Eye (tissue), 1 donor: ENCODE data around the gene SRGN.
"Not testable (repeated sequence)": the region's sequence is repeated elsewhere in the genome, so short reads cannot be mapped to it uniquely, and the experiment has no call there.

ENCODE experiments used
- DNase-seq: peaks from one replicate; pipeline ENCODE4 v3.0.0-alpha.2; 2015

SRGN gene, protein sequence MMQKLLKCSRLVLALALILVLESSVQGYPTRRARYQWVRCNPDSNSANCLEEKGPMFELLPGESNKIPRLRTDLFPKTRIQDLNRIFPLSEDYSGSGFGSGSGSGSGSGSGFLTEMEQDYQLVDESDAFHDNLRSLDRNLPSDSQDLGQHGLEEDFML

DNA sequence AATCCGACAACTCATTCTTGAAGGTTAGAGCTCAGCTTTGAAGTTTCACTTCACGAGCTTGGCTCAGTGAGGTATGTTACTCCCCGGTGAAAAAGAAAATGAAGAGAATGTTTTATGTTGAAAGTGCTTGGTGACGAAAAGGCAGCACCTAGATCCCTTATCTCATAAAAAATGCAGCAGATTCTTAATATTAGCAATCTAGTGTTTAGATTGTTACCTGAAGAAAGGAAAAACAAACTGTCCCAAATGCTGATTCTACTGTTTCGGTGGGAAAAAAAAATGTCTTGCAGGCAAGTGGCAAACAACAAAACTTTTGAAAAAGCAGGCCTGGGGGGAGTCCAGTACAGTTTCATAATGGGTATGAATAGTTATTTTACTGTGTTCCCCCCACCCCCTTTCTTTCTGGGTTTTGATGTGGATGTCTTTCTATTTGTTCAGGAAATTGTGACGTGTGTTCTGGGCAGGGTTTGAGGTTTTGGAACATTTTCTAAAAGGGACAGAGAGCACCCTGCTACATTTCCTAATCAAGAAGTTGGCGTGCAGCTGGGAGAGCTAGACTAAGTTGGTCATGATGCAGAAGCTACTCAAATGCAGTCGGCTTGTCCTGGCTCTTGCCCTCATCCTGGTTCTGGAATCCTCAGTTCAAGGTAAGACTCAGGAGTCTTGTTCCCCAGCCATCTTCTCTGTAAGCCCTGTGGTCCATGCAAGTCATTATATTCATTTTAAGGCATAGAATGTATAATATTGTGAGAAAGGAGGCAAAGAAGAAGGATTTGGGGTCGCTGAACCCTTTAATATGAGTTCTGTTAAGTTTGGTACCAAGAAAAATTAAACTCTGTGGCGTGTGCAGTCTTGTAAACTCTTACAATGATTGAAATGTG is at the start of gene SRGN:
Gene SRGN, plus strand, starts transcription at position 514 of the 881 bp plus-strand sequence. Its CDS starts 55 bp downstream, at position 569.
- no peak for DNase-seq

DNA sequence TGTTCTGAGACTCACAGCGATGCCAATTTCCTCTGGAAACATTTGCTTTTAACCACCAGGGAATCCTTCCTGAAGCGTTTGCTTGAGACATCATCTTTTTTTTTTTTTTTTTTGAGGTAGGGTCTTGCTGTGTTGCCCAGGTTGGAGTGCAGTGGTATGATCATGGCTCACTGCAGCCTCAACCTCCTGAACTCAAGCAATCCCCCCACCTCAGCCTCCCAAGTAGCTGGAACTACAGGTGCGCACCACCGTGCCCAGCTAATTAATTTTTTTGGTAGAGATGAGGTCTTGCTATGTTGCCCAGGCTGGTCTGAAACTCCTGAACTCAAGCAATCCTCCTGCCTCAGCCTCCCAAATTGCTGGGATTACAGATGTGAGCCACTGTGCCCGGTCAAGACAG is 47.0 kb upstream of the SRGN start:
- not testable (repeated sequence) for DNase-seq

DNA sequence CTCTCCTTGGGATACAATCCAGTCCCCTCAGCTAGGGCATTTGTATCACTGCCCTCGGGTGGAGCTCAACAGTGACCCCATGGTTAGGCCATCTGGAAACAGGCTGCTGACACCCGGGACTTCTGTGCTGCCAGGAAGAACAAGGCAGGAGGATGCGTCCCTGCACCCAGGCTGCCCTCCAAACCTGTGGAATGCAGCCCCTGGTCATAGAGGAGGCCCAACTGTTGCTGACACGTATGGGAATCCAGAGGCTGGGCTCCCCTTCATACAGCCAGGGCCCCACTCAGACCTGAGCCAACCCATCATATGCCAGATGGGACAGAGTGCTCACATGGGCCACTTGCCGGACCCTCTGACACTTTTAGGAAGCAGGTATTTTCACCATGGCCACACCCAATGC is 45.5 kb upstream of the SRGN start:
- no peak for DNase-seq

DNA sequence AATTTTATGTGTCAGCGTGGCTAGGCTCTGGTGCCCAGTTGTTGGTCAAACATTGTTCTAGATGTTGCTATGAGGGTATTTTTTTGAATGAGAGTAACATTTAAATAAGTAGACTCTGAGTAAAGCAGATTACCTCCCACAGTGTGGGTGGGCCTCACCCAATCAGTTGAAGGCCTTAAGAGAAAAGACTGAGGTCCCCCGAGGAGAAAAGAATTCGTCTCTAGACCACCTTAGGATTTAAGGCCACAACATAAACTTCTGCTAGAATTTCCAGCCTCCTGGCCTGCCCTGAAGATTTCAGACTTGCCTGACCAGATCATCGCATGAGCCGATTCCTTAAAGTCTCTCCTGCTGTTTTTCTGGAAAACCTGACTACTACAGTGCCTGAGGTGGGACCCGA is 45.1 kb upstream of the SRGN start:
- DNase-seq = no peak

- DNase-seq = no peak
Measured at GRCh38 chr10:69043931-69044531, 43.9 kb upstream of the SRGN start.

DNA sequence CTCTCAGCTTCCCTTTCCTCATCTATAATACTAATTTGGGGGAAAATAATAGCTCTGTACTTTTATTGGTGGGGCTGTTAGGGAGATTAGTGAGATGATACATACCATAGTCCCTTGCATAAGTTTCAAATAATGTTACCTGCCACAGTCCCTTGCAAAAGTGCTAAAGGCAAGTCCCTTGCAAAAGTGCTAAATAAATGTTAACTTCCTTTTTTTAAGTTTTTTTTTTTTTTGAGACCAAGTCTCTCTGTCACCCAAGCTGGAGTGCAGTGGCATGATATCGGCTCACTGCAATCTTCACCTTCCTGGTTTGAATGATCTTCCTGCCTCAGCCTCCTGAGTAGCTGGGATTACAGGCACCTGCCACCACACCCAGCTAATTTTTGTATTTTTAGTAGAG is 43.4 kb upstream of the SRGN start:
- DNase-seq = no peak

DNA sequence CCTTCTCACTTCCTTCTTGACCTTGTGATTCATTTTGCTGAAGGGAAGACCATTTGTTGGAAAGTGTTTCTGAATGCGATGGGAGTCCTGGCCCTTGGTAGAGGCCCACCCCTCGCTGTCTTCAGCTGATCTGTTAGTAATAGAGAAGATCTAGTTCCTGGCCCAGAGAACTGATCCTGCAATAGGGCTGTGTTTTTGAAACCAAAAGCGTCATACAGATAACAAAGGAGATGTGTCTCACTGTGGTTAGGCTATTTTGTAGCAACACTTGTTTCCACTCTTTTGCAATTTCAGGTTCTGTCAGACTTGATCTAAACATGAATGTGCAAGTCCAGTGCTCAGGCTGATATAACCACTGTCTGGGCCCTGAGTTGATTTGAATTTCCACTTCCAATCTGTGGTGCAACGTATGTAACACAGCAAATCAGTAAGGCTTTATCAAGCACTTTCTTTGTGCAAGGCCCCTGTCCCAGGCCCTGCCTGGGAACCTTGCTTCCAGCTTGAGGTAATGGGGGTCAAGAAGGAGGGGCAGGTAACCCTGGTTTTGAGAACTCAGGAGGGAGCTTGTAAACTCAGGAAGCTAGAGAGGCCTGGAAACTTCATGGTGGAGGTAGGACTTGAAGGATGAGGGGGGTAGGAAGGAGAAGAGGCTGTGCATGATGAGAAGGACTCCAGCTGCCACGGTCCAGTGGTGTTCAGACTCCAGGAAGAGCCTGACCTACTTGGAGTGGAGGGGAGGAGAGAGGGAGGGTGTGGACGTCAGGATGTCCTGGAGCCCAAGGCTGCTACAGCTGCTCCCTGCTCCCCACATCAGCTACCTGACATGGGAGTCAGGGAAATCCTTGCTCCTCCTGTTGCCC is 42.2 kb upstream of the SRGN start:
- DNase-seq = no peak

DNA sequence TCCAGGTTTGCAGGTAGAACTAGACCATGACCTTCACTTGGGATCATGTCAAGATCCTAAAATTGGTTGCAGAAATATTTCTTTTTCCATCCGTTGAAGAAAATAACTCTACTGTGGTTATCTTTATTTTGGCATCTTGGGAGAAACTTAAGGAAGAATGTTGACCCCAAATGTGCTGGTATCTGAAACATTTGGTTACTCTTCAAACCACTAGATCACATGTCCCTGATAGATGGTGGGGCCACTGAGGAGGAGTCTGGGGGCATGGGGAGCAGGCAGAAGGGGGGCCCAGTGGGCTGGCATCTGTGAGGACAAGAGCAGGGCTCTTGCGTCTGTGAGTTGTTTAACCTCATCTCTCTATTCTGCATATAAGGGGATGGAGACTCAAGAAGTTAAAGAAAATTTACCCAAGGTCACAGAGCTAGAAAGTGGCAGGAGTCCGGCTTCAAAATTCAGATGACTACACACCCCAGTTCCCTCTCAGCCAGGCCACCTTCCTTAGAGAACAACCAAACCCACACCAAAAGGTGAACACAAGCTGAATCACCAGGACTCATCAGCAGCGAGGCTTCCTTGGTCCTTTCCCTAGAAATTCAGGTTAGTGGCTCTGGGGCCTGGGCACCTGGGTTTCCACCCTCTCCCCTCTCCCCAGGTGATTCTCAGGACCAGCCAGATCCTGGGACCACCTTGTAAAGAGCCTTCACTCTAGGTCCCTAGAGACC is 40.6 kb upstream of the SRGN start:
- DNase-seq = no peak

- DNase-seq = no peak
Measured at GRCh38 chr10:69048103-69048502, 39.8 kb upstream of the SRGN start.

DNA sequence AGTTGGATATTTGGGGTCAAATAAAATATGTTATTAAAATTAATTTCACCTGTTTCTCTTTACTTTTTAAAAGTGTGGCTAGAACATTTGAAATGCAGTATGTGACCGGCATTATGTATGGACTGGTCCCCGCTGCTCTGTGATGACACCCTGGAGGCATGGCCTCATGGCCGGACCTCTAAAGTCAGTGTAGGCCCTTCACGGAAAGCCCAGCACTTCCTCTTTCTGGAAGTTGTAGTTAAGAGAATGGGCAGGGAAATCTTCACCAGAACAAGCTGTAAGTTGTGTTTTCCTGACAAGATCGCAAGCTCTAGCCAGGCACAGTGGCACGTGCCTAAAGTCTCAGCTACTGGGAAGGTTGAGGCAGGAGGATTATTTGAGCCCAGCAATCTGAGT is 38.3 kb upstream of the SRGN start:
- no peak for DNase-seq

DNA sequence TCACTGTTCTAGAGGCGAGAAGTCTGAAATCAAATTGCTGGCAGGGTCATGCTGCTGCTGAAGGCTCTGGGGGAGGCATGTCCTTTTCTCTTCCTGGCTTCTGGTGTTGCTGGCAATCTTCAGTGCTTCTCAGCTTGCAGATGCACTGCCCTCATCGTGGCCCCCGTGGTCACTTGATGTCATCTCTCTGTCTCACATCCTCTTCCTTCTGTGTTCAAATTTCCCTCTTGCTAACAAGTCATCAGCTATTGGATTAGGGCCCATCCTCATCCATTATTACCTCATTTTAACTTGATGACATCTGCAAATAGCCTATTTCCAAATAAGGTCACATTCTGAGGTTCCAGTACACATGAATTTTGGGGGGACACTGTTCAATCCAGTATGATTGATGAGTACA is 36.6 kb upstream of the SRGN start:
- DNase-seq = no peak

- no peak for DNase-seq
Measured at GRCh38 chr10:69051710-69052487, 36.0 kb upstream of the SRGN start.

GRCh38 chr10:69052736-69053135 is 35.2 kb upstream of the SRGN start:
- no peak for DNase-seq

GRCh38 chr10:69055241-69055640 is 32.7 kb upstream of the SRGN start:
- no peak for DNase-seq

DNA sequence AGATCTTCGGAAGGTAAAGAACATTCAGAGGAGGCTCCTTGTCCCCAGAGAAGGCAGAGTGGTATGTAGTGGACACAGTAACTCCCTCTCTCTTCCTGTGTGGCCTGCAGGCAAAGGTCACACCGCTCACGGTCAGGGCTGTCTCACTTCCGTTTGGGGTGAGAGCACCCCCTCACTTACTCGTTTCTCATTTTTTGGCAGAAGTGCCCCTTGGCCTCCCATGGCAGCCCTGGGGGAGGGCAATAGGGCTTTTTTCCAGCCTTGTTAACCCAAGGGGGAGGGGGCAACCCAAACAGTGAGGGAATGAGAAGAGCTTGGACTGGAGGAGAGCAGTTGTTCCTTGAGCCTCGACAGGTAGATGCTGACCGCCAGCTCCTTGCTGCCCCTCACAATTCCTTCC is 31.8 kb upstream of the SRGN start:
- DNase-seq = no peak

DNA sequence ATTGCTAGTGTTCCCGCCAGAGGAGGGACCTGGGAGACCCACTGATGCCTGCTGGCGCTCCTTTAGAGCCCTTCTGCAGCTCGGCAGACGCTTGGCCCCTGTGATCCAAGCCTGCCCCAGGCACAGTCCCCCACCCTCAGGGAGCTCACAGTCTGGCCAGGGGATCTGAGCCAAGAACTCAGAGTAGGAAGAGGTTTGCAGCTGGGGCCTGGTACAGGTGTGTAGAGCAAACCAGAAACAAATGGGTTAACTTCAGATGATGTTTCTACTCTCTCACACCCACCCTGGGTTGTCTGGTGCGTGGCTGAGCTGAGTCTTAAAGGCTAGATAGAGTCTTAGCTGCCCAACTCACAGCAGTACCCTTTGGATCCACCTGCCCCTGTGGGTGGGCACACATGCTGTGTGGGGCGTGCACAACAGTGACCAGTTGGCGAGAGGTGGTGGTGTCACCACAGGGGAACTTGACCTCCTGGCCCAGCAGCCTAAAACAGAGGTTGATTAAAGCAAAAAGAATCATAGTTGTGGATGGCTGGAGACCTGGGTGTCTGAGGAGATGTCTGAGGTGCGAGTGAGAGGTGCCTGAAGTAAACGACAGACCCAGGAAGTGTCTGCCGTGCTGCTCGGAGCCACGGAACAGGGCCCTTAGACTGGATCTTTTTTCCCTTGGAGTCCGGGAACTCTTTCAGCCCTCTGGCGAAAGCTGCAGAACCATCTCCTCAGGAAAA is 31.2 kb upstream of the SRGN start:
- DNase-seq = no peak

- no peak for DNase-seq
Measured at GRCh38 chr10:69057261-69057950, 30.5 kb upstream of the SRGN start.

DNA sequence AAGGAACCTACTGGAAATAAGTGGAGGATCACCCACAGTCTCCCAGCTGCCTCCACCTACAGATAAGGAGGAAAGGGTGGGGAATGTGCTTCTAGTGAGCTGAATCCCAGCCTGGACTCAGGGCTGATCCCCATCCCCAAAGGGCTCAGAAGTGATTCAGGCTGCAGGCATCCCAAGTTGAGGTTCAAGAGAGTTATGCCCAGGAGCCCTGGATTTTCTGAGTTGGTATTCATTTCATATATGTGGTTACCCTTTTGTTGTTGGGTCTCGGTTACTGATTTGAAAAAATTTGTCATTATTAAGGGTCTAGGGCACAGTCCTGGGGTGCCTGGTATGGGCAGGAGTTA is 30.0 kb upstream of the SRGN start:
- DNase-seq = no peak

- no peak for DNase-seq
Measured at GRCh38 chr10:69060127-69060798, 27.6 kb upstream of the SRGN start.
